GM12864 (cell line): ENCODE data around the gene CITED2.

ENCODE experiments used
- DNase-seq: peaks from one replicate; pipeline ENCODE4 v3.0.0-alpha.2; 2011; ENCODE audit warnings: low read depth
- H3K4me3 ChIP-seq: 2 replicates; pipeline ENCODE4 v1.5.1; 2011; ENCODE audit warnings: mild to moderate bottlenecking, low read depth, low read length, control low read depth
- CTCF ChIP-seq: IDR thresholded peaks from 2 replicates; pipeline ENCODE4 v1.5.1; 2011; ENCODE audit warnings: low read depth, mild to moderate bottlenecking, moderate library complexity, low read length, control low read depth, inconsistent platforms; ENCODE audit errors: missing control alignments

The CITED2 gene

GRCh38 chr6:139409026-139409425 lies 34.6 kb upstream of the CITED2 start:
- no peak for DNase-seq
- TF ChIP-seq CTCF, result no peak

GRCh38 chr6:139407718-139408222 lies 33.3 kb upstream of the CITED2 start:
- no peak overlapping the region for H3K4me3 ChIP-seq
- no peak for DNase-seq
- no peak for TF ChIP-seq CTCF

More at GRCh38 chr6:139409026-139409425, 34.6 kb upstream of the CITED2 start:
- H3K4me3 ChIP-seq, result no peak overlapping the region

- no peak overlapping the region for H3K4me3 ChIP-seq
- TF ChIP-seq CTCF, result no peak
- DNase-seq, result no peak
These were observed 32.3 kb upstream of the CITED2 start for GRCh38 chr6:139406577-139407343.

- no peak for DNase-seq
- H3K4me3 ChIP-seq, result no peak overlapping the region
- no peak for TF ChIP-seq CTCF
These were observed 28.5 kb upstream of the CITED2 start for GRCh38 chr6:139402876-139403386.

- TF ChIP-seq CTCF, result no peak
- DNase-seq, result no peak
These were observed 24.2 kb upstream of the CITED2 start for GRCh38 chr6:139398658-139399057.

GRCh38 chr6:139395891-139396301 lies 21.4 kb upstream of the CITED2 start:
- no peak for DNase-seq
- H3K4me3 ChIP-seq, result no peak overlapping the region
- no peak for TF ChIP-seq CTCF

More at GRCh38 chr6:139398658-139399057, 24.2 kb upstream of the CITED2 start:
- no peak overlapping the region for H3K4me3 ChIP-seq
